GM19467 (cell line): ENCODE measurements around the gene PCGF2.

Experiments
- ATAC-seq: cut with Tn5 transposase; IDR thresholded peaks from one replicate; pipeline ENCODE4 v1.9.1; 2021; ENCODE audit warnings: mild to moderate bottlenecking, moderate library complexity; ENCODE audit not compliant: unreplicated experiment

The PCGF2 gene

DNA sequence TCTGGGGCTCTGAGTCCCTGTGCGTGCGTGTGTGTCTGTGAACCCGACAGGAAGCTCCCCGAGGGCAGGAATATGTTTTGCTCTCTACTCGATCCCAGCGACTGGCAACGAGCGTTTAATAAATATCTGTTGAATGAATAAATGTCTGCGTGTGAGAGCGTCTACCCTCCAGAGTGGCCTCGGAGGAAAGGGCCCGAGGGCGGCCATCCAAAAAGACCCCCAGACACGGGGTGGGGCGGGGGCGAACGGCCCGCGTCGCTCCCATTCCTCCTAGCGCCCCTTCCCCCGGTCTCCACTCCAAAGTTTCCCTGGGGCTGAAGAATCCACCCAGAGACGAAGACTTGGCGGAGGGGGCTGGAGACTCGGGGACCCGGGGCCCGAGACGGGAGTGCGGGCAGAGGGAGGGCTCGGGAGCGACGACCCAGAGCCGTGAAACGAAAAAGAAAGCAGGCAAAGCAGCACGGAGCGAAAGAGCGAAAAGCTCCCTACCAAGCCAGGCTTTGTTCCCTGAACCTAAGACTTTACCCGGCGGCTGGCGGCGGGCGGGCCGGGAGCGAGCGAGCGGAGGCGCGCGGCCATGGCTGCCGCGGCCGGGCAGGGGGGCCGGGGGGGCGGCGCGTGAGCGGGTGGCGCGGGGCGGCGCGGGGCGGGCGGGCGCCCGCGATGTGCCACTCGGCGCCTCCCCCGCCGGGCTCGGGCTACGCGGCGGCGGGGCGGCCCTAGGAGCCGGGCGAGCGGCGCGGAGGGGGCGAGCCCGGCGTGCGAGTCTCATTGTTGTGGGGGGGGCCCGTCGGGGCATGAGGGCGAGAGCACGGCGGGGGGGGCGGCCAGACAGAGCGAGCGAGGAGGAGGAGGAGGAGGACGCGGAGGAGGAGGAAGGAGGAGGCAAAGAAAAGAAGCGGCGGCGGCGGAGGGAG, 43.3 kb downstream of the PCGF2 start, which contains the start of gene MLLT6:
TSS of gene MLLT6 (plus strand) at position 668 of the 917 bp plus-strand sequence. CDS start 360 bp downstream, outside the sequence.
- no peak for ATAC-seq

DNA sequence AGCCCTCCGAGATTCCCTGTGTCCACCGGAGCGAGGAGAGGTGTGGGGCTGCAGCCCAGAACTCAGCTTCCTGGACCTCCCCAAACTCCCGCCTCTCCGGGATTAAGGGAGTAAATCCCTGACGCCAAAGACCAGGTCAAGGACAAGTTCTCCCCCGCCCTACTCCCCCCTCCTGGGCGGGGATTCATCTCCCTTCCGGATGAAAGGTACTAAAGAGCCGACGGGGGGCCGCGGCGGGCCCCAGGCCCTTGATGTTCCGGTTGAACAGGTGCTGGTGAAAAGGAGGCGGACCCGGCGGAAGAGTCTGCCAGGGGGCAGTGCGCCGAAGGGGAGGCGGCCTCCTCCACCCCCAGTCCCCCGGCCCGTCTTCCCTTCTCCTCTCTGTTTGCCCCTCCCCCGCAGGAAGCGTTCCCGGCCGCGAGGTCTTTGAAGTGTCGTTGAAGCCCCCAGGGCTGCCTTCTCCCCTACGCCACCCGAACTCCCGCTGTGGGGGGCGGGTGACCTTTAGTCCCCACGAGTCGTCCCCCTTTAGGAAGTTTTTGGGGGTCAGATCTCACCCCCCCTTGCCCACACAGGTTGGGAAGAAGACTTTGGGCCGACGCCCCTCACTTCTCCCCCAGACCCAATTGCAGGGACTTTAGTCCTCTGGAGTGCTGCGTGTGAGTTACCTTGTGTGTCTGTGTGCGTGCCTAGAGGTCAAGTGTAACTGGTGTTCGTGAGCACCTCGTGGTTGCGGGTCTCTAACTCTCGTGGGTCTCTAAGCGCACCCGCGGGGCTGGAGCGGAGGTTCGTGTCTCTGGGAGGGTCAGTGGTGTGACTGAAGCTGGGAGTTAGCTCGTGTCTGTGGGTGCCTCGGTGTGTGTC, 44.2 kb downstream of the PCGF2 start:
- no peak for ATAC-seq

DNA sequence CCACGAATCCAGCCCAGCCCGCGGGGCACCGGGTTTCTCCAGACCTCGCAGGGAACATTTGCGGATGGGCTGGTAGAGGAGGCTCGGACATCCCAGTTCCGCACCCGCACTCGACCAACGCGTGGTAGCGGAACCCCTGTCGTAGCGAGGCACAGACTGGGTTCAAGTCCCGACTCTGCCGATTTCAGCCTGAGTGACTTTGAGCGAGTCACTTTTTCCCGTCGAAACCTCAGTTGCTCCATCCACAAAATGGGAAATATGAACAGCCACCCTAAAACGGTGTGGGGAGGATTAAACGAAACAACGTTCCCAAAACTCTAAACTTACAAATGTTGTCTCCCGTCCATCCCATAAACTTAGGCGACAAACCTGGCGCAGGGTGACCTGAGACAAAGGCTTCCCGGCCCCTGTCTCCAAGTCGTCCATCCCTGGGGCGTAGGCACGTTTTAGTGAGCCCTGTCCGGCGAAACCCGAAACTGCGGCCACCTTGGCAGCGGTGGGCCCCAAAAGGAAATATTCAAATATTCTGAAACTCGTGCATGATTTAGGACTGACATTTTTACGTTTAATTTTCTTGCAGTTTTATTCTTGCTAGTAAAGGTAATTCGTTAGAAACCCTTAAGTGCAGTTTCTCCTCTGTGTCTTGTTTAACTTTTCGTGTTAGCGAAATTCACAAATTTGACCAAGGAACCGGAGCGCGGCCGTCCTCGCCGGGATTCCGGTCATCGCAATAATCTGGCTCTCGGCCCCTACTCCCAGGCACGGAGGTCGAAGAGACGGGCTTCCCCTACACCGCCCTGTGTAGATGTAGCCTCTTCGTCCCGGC, 45.0 kb downstream of the PCGF2 start:
- ATAC-seq, result no peak

DNA sequence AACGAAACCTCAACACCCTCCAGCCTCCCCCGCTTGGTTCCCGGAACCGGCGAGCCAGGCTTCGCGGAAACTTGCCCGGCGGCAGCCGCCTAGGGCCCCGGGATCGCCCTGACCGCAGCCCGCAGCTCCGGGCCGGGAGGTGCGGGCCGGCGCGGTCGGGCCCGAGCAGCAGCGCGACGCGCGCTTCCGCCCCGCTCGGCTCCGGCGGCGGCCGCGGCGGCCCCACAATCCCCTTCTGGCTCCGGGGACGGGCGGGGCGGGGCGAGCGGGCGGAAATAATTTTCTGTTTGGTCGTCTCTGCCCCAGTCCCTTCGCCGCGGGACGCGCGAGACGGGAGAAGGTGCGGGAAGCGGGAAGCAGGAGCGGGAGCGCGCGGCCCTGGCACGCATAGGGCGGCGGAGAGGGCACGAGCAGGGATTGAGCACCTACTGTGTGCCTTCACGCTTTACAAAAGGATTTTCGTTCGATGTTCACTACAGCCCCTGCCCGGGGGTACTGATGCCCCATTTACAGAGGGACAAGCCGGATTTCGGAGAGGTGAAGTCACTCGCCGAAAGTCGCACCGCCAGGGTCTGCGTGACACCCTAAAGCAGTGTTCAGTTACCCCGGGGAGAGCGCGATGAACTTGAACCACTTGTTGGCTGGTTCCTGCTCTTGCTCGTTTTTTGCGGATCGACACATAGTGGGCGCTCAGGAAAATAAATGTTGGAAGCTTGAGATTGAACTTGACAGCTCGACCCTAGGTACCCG, 45.8 kb downstream of the PCGF2 start:
- peak; percentile 30 for ATAC-seq

DNA sequence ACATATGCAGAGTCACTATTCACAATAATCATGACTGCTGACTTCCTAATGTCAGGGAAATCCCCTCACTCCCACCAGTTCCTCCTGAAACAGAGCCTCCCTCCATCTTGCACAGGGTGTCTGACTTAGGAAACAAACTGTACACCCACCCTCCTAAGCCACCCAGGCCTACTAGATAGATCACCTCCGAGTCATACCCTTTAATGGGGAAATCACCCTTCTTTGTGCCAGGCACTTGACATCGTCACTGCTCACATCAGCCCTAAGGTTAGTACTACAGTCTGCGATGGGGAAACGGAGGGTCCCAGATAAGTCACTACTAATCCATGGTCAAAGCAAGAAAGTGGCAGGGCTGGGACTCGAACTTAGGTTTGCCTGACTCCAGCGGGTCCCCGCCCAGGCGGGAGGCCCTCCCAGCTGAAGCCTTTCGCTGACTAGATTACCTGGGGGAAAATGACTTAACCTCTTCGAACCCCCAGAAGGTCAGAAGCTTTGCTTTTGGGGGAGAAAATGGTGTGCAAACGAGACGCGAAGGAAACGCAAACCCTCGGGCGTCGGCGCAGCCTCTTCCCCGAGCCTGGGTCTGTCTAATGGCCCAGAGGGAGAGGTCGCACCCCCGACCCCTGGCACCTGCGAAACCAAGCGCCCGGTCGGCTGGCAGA, 46.5 kb downstream of the PCGF2 start:
- ATAC-seq, result peak; percentile 15

DNA sequence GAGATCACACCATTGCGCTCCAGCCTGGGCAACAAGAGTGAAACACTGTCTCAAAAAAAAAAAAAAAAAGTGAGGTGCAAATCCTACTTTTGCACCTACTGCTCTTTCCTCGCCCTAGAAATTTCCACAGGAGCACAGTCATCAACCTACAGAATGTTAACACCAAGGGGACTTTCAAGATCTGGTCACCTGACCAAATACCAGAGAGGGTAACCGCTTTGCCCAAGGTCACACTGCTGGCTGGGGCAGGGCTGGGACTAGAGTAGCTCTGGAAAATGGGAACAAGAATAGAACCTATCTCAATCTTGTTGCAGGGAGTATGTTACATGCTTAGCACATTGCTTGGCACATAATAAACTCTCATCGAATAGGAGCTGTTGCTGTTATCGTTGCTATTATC, 49.4 kb downstream of the PCGF2 start:
- no peak for ATAC-seq

DNA sequence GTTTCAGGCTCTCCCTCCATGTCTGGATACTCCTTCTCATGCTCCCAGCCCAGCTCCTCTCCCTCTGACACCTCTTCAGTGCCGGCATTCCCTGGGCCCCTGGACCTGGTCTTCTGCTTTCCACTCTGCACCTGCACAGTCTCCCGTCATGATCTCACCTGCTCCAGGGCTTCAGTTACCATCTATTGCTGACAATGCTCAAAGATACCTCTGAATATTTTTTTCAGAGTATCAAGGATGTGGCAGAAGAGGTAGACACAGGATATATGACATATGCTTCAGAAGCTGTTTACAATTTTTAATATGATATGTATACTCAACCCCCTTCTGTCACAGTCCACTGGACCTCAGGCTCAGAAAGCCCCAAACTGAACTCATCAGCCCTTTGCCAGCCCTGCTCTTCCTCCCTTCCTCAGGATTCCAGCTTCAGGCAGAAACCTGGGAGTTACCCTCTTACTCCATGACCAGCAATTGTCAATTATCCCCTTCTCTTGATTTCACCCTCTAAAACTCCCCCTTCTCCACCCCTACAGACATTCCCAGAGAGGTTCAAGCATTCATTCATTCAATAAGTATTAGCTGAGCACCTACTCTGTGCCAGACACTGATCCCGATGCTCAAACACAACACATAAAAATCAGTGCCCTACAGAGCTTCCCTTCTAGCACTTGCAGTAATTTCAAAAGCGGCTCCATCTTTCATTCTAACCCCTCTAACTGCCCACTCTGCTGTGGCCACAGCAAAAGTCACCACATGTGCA, 50.9 kb downstream of the PCGF2 start:
- no peak for ATAC-seq

DNA sequence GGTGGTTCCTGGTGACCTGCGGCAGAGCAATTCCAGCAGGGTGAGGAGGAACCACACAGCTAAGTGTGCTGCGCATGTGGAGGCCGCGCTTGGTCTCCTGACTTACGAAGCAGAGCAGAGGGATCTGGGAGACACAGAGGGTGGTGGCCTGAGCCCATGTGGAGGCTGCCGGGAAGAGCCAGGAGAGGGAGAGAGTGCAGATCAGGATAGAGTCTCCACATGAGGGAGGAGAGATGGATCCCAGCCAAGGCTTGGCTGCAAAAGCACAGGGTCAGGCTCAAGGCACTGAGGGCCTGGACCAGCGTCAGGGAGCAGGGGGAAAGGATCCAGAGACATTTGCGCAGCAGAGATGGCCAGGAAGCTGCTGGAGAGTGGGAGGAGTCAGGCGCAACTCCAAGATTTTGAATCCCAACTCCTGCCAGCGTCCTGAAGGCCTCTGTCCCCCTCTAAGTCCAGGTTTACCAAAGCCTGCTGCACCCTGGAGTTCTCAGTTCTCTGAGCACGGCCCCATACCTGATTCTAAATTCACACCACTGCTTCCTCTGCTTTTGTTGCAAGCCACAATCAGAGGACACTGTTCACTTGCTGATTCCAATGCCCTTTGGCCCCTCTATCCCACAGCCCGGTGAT, 54.3 kb downstream of the PCGF2 start:
- no peak for ATAC-seq

DNA sequence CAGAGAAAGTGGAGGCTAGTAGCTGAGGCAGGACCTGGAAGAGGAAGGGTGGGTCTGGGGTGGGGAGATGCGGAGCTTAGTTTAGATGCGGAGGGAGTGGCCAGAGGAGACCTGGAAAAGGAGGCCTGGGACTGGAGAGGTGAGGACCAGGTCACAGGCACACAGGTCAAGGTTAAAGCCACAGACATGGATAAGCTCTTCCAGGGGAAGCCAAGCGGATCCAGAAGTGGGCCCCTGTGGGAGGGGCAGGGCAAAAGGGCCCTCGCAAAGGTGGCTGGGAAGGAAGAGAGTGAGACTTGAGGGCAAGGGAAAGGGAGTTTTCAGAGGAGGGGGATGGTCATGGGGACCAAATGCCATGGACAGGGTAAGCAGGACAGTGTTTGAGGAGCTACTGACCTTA, 57.0 kb downstream of the PCGF2 start:
- no peak for ATAC-seq

DNA sequence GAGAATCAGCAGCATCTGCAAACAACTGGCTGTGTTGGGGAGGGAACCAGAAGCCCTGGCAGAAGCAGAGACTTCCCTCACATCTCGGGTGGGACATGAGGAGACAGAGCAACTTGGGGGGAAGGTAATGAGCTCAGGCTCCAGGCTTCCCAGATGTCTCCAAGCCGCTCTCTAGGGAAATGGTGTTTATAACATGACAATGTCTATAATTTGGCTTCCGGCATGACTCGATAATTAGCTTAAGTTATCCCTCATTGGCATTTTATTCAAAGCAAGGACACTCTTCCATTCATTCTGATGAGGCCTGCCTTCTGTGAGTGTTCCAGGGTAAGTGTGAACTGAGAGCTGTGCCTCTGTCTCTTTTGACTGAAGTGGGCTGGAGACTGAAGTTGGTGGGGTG, 57.8 kb downstream of the PCGF2 start:
- no peak for ATAC-seq

DNA sequence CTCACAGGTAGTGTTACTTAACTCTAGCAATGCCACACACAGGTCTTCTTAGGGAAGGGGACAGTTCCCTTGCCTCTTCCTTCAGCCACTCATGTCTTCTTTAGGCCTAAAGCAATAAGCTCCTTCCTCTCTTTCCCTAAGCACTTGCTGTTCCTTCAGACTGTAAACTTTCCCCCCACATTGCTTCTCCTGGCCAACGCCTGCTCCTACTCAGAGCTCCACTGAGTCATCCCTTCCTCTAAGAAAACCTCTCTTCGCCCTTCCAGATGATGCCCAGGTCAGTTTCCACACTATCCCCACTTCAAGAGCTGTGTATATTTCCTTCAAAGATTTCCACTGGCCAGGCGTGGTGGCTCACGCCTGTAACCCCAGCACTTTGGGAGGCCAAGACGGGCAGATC, 60.9 kb downstream of the PCGF2 start:
- ATAC-seq, result no peak

DNA sequence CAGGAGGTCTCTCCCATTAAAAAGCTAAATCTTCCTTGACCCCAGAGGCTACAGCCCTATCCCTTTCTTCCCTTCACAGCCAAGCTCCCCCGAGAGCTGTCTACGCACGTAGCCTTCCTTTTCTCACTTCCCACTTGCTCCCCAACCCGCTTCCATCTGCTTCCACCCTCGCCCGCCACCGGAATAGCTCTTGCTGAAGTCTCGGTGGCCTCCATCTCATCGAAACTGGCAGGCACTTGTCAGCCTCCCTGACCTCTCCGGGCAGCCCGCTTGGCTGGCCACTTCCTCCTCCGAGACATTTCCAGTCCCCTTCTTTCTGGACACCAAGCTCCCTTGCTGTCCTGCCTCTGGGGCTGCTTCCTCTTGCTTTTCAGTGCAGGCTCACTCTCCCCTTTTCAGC, 62.6 kb downstream of the PCGF2 start:
- ATAC-seq, result no peak
